B cell (primary cell): Measurements from ENCODE around the gene MYOM1. TPM values are rescaled to one million over a fixed set of nuclear protein-coding genes. Genes with fewer than 3 reads are reported as not detected.

Experiments
- ATAC-seq: fragments of 200-7000 bp; cut with Tn5 transposase; one replicate; pipeline ENCODE4 v1.10.0; 2021; ENCODE audit warnings: low read depth, mild to moderate bottlenecking, moderate number of reproducible peaks, moderate library complexity
- CTCF ChIA-PET: fragments of 350-600 bp; sonication (Branson Sonifier 250); formaldehyde crosslinking; loops from one replicate; lab custom pipeline; 2021; ENCODE audit warnings: antibody characterized with exemption, inconsistent platforms; lab: Charles Lee
- POLR2A ChIA-PET: fragments of 350-600 bp; sonication (Branson Sonifier 250); formaldehyde crosslinking; loops from one replicate; lab custom pipeline; 2021; ENCODE audit warnings: antibody characterized with exemption; lab: Charles Lee
- DNase-seq: peaks from one replicate; pipeline ENCODE4 v3.0.0; 2013
- H2AFZ ChIP-seq: 2 replicates; pipeline ENCODE4 v1.6.1; 2012; ENCODE audit warnings: mild to moderate bottlenecking, low read depth, low read length; ENCODE audit not compliant: insufficient read depth, poor library complexity, severe bottlenecking
- H3K27ac ChIP-seq, 2 donors: 1 replicate in 1 of 2; 2 replicates in 1 of 2; pipeline ENCODE4 v1.5.1; 2012 to 2013; ENCODE audit warnings: low read length in 2 of 2, mild to moderate bottlenecking in 2 of 2, moderate library complexity in 1 of 2
- H3K27me3 ChIP-seq, 4 experiments: fragments of 200-600 bp in 1 of 4; sonication (generic) in 1 of 4; replicated peaks in 1 of 4; 1 replicate in 2 of 4; 2 replicates in 2 of 4; pipeline versions ENCODE4 v1.6.1 to v1.7.0; 2013 to 2016; ENCODE audit warnings: low read length in 3 of 4, mild to moderate bottlenecking in 2 of 4, mixed read lengths in 1 of 4, moderate library complexity in 1 of 4; ENCODE audit not compliant: insufficient read depth in 4 of 4, control insufficient read depth in 3 of 4; ENCODE audit errors: control extremely low read depth in 1 of 4
- H3K36me3 ChIP-seq, 2 experiments: replicated peaks in 1 of 2; 1 replicate in 1 of 2; 2 replicates in 1 of 2; pipeline versions ENCODE4 v1.6.1 to v1.7.1; 2013; ENCODE audit warnings: low read length in 1 of 2; ENCODE audit not compliant: insufficient read depth in 2 of 2, control insufficient read depth in 1 of 2; ENCODE audit errors: control extremely low read depth in 1 of 2, extremely low read depth in 1 of 2
- H3K4me1 ChIP-seq, 2 donors: fragments of 200-600 bp in 1 of 2; sonication (generic) in 1 of 2; 1 replicate in 1 of 2; 2 replicates in 1 of 2; pipeline versions ENCODE4 v1.5.1 to v1.6.1; 2013 to 2017; ENCODE audit warnings: low read length in 2 of 2; ENCODE audit not compliant: control insufficient read depth in 2 of 2, insufficient read depth in 2 of 2
- H3K4me2 ChIP-seq: replicated peaks from 2 replicates; pipeline ENCODE3; 2012; ENCODE audit warnings: mild to moderate bottlenecking, low read depth, low read length; ENCODE audit not compliant: poor library complexity, severe bottlenecking
- H3K4me3 ChIP-seq, 5 experiments: fragments of 200-600 bp in 1 of 5; sonication (generic) in 1 of 5; 1 replicate in 3 of 5; 2 replicates in 2 of 5; pipeline versions ENCODE4 v1.5.1 to v1.7.0; 2011 to 2016; ENCODE audit warnings: low read length in 4 of 5, mild to moderate bottlenecking in 4 of 5, low read depth in 2 of 5, control low read depth in 1 of 5, moderate library complexity in 1 of 5; ENCODE audit not compliant: insufficient read depth in 1 of 5; ENCODE audit errors: control extremely low read depth in 1 of 5, extremely low read depth in 1 of 5
- H3K79me2 ChIP-seq: fragments of 200-600 bp; sonication (generic); one replicate; pipeline ENCODE4 v1.6.0; 2016; ENCODE audit warnings: low read length; ENCODE audit not compliant: control insufficient read depth, insufficient read depth
- H3K9ac ChIP-seq: fragments of 200-600 bp; sonication (generic); 2 replicates; pipeline ENCODE4 v1.6.1; 2017; ENCODE audit warnings: mild to moderate bottlenecking, low read length, moderate library complexity
- H3K9me3 ChIP-seq, 3 donors: one replicate each; pipeline versions ENCODE4 v1.6.1 to v1.7.1; 2013; ENCODE audit warnings: low read length in 2 of 3; ENCODE audit not compliant: control insufficient read depth in 2 of 3, insufficient read depth in 1 of 3; ENCODE audit errors: control extremely low read depth in 1 of 3
- H4K20me1 ChIP-seq: 2 replicates; pipeline ENCODE4 v1.6.0; 2012; ENCODE audit warnings: mild to moderate bottlenecking, low read length; ENCODE audit not compliant: insufficient read depth, control insufficient read depth, poor library complexity, severe bottlenecking
- H3K27ac Mint-ChIP-seq: one replicate; pipeline ENCODE4 v1.8.0; 2021; ENCODE audit warnings: mixed read lengths
- H3K27me3 Mint-ChIP-seq: one replicate; pipeline ENCODE4 v1.8.0; 2021; ENCODE audit warnings: mixed read lengths
- H3K4me1 Mint-ChIP-seq: one replicate; pipeline ENCODE4 v1.8.0; 2021; ENCODE audit warnings: mixed read lengths
- H3K4me3 Mint-ChIP-seq: one replicate; pipeline ENCODE4 v1.8.0; 2021; ENCODE audit warnings: mixed read lengths
- H3K9me3 Mint-ChIP-seq: one replicate; pipeline ENCODE4 v1.8.0; 2022; ENCODE audit warnings: mixed read lengths; ENCODE audit not compliant: insufficient read depth
- CTCF ChIP-seq: fragments of 200-600 bp; IDR thresholded peaks from one replicate; pipeline ENCODE4 v1.8.0; 2022; ENCODE audit warnings: antibody characterized with exemption, mild to moderate bottlenecking
- EZH2 ChIP-seq: IDR thresholded peaks from 2 replicates; pipeline ENCODE4 v1.6.1; 2012; ENCODE audit warnings: borderline replicate concordance, low read depth, mild to moderate bottlenecking, moderate library complexity, low read length; ENCODE audit not compliant: insufficient read depth, poor library complexity, severe bottlenecking
- WGBS: methylation state at CpG from one replicate; pipeline ENCODE4 v1.1.5; 2013; ENCODE audit warnings: missing lambda C conversion rate; ENCODE audit not compliant: insufficient coverage; 5-methylcytosine and 5-hydroxymethylcytosine counted together
- intact Hi-C: fragments of 100-400 bp; cut with micrococcal nuclease; formaldehyde crosslinking; loops from one replicate; pipeline ENCODE4 v1.10.0; 2022
- polyA plus RNA-seq: library from polyadenylated mRNA; depleted of rRNA; stranded (reverse); fragments of >200 nt; gene quantifications from 2 replicates; pipeline ENCODE4 v1.2.3, GENCODE V29; 2012
- total RNA-seq, 2 donors: library from RNA; stranded (reverse); fragments of 120-200 nt in 1 of 2; gene quantifications; 1 replicate in 1 of 2; 2 replicates in 1 of 2; pipeline versions ENCODE4 v1.2.3 to v1.2.4, GENCODE V29; 2013 to 2022

MYOM1 gene
- total and polyA plus RNA-seq, 2 donors (not counting 1 experiment from before 2014, with no cell fraction given): 1.5 to 12.8 TPM

GRCh38 chr18:3248062-3248657 lies 28.4 kb upstream of the MYOM1 start:
- no peak for TF ChIP-seq CTCF
- no peak for TF ChIP-seq EZH2
- Mint-ChIP-seq H3K9me3 (no peaks in the 10 kb centered on the region), H3K27ac (peak overlapping the region; percentile 97), H3K4me3 (peak overlapping the region; percentile 91), H3K27me3 (no peaks in the 10 kb centered on the region), H3K4me1 (peaks cover 56% of the 10 kb centered on the region)
- peak overlapping the region; percentile 84 for H3K9ac ChIP-seq
- H3K4me1 ChIP-seq: peaks cover 47 to 49% of the 10 kb centered on the region in 2 donors
- ChIA-PET POLR2A (interaction anchor here (0.5 to 4.2 kb wide), 9 partner anchors 9 to 592 kb away, joined by 3 to 35 read pairs (median 8); partner anchors contain the start of genes MYL12B and SMCHD1), CTCF (interaction anchor here (0.7 to 7.5 kb wide), 20 partner anchors 9 to 418 kb away, joined by 3 to 155 read pairs (median 13); partner anchors contain the start of gene MYL12B)
- no peaks in the 10 kb centered on the region for H3K9me3 ChIP-seq
- H3K79me2 ChIP-seq: peaks cover 55% of the 10 kb centered on the region
- ATAC-seq: peak; percentile 0
- H3K27me3 ChIP-seq: no peaks in the 10 kb centered on the region
- intact Hi-C loops: loop anchor here (5.0 kb wide), 1 partner anchor 611 kb away; no protein-coding TSS in a partner anchor
- H2AFZ ChIP-seq: peak overlapping the region; percentile 81
- under 1% methylated on average over 20 of the region's 22 CpGs for WGBS
- no peak for DNase-seq
- H3K36me3 ChIP-seq: peaks cover 0 to 14% of the 10 kb centered on the region in 2 experiments
- peak overlapping the region; percentile 89 to 94 for H3K27ac ChIP-seq
- peaks cover 8% of the 10 kb centered on the region for H4K20me1 ChIP-seq
- peak overlapping the region; percentile 84 for H3K4me2 ChIP-seq
- H3K4me3 ChIP-seq: peak overlapping the region; percentile 91 to 99 (median 96)
